GM11168 (cell line): ENCODE measurements around the gene RNF220.

Experiments used
- in situ Hi-C: fragments of 300-500 bp; cut with MboI; formaldehyde crosslinking; loops from one replicate; pipeline ENCODE4 v1.12.0; 2022; ENCODE audit warnings: low sequenced_read_pairs; ENCODE audit not compliant: unreplicated experiment

Gene RNF220

DNA sequence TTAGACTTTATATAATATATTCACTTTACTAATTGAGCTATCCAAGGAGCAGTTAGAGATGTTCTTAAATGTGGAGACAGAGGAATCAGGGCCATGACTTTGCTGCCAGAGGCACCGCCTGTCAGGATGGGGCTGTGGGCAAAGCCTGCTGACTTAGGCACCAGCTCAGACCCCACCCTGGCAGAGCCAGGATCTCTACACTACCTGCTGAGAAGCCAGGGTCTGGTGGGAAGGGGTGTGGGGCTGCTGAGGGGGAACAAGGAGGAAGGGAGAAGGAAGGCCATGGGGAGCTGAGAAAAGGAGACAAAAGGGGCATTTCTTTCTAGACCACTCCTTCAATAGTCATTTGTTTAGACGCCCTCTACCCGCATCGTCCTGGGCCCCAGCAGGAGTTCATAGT, 164.4 kb downstream of the RNF220 start:
- in situ Hi-C loops = no loop called here

GRCh38 chr1:44571712-44572571, 166.9 kb downstream of the RNF220 start:
- in situ Hi-C loops = no loop called here

GRCh38 chr1:44572572-44572879, 167.5 kb downstream of the RNF220 start:
- in situ Hi-C loops = no loop called here

DNA sequence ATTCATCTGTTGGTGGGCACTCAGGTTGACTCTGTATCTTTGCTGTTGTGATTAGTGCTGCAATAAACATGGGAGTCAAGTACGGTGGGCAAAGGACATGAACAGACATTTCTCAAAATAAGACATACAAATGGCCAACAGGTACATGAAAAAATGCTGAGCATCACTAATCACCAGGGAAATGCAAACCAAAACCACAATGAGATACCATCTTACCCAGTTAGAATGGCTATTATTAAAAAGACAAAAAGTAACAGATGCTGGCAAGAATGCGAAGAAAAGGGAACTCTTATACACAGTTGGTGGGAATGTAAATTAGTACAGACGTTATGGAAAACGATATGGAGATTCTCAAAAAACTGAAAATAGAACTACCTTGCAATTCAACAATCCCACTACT, 170.3 kb downstream of the RNF220 start:
- in situ Hi-C loops = no loop called here

GRCh38 chr1:44576456-44577150, 171.5 kb downstream of the RNF220 start:
- in situ Hi-C loops = no loop called here

GRCh38 chr1:44581205-44581604, 176.2 kb downstream of the RNF220 start:
- in situ Hi-C loops = no loop called here

GRCh38 chr1:44584167-44584566, 179.1 kb downstream of the RNF220 start:
- in situ Hi-C loops = no loop called here

GRCh38 chr1:44585315-44585920, 180.4 kb downstream of the RNF220 start:
- in situ Hi-C loops = no loop called here

DNA sequence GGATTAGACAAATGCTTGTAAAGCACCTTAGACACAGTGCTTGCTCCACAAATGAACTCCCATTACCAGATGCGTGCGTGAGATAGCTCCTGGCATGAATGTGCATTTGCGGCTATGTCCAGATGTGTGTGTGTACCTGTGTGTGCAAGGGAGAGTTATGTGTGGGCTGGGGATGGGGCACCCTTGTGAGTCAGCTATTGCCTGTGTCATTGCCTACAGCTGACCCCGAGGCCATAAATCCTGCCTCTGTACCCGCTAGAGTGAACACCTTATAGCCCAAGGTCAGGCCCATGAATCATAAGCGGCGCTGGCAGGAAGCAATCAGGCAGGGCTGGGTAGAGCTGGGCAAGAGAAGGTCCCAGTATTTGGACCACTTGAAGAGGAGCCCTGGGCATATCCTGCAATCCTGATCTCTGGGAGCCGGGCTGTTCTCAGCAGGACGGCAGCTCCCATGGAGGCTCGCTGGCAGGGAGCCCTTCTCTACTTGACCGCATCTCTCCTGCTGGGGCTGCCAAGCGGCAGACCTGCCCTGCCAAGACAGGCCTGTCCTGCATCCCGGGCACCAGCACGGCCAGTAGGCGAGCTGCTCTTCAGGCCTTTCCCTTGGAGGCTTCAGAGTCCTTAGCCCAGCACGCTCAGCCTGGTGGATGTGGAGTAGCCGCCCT, 182.9 kb downstream of the RNF220 start:
- in situ Hi-C loops = no loop called here

- in situ Hi-C loops = no loop called here
These were observed 183.6 kb downstream of the RNF220 start for GRCh38 chr1:44588551-44589210.

DNA sequence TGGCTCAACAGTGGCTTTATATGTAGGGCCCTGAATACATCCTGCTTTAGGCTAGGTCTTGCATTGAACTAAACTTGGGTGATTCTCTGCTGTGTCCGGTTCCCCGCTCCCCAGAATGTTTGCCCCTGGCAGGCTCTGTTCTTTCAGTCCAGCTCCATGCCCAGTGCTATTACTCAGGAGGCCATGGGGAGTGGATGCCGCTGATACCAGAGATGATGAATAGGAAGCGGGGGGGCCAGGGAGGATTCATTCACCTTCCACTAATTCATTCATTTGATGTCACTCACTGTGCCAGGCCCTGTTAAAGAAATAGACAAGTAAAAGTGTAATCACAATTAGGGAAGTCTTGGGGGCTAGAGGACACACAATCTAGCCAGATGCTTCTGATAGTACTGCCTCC, 185.4 kb downstream of the RNF220 start:
- in situ Hi-C loops = loop anchor here (10.0 kb wide), 1 partner anchor 216 kb away; no protein-coding TSS in a partner anchor

DNA sequence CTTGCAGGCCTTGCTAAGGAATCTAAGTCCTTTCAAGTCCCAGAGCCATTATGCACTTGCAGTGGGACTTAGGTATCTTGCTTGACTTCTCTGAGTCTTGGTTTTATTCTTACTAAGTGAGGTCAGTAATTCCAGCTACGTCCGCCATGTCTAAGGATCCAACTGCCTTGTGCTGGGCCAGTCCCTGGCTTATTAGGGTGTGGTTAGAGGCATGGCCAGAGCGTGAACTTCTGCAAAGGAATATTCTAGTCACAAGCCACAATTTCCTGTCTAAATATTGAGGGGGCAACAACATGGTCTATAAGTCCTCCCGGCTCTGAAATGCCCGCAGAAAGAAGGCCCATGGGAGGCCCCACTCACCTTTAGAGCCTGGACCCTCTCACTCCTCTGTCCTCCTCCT, 186.3 kb downstream of the RNF220 start:
- in situ Hi-C loops = loop anchor here (10.0 kb wide), 1 partner anchor 217 kb away; no protein-coding TSS in a partner anchor

DNA sequence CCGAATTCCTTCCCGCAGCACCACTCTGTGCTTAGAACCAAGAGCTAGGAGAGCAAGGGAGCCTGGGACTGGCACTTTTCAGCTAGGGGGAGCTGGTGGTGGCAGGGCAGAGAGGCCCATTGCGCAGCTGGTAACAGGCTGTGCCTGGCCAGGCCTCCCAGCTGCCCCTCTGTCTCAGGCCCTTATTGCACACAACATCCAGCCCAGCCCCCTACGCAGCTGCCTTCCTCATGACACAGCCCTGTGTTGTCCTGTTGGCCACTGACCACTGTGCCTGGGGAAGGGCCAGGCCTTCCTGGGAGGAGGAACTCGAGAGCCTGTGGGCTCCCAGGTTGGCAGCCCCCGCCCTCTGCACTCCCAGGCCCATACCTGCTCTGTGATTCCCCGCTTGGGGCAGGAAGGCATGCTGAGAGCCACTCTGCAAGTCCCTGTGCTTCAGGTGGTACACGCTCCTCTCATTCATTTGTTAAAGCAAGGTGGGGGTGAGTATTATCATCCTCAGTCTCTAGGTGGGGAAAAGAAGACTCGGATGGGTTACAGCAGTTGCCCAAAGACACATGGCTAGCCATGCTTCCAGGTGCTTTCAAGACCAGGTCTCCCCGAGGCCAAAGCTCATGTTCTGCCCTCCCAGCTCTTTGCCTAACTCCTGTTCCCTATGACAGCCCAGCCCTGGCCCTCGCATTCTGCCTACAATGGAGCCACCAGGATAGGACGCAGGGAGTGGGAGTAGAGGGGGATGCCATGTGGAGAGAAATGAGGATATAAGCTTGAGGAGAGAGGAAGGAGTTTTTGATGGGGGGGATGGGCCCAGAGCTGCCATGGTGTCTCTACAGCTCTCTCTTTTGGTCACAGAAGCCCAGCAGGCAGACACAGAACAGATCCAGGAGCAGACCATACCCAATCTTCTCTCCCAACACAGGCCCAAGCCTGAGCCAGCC, 187.4 kb downstream of the RNF220 start:
- in situ Hi-C loops = loop anchor here (10.0 kb wide), 1 partner anchor 218 kb away; no protein-coding TSS in a partner anchor

DNA sequence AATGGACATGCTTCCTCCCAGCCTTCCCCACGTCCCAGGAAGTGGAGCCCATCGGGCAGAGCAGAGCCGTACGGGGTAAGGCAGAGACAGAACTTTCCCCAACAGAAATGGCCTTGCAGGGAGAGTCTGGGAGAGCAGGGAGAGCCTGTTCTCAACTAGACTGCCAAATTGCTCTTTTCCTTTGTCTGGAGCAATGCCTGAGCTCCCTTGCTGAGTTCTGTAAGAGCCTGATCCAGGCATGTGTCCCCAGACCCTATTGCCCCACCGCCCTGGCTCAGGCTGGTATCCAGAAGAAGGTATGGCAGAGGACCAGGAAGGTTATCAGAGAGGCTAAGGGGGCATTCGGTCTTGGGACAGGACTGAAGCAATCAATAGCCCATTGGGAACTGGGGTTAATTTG, 189.3 kb downstream of the RNF220 start:
- in situ Hi-C loops = loop anchor here (10.0 kb wide), 1 partner anchor 220 kb away; no protein-coding TSS in a partner anchor

DNA sequence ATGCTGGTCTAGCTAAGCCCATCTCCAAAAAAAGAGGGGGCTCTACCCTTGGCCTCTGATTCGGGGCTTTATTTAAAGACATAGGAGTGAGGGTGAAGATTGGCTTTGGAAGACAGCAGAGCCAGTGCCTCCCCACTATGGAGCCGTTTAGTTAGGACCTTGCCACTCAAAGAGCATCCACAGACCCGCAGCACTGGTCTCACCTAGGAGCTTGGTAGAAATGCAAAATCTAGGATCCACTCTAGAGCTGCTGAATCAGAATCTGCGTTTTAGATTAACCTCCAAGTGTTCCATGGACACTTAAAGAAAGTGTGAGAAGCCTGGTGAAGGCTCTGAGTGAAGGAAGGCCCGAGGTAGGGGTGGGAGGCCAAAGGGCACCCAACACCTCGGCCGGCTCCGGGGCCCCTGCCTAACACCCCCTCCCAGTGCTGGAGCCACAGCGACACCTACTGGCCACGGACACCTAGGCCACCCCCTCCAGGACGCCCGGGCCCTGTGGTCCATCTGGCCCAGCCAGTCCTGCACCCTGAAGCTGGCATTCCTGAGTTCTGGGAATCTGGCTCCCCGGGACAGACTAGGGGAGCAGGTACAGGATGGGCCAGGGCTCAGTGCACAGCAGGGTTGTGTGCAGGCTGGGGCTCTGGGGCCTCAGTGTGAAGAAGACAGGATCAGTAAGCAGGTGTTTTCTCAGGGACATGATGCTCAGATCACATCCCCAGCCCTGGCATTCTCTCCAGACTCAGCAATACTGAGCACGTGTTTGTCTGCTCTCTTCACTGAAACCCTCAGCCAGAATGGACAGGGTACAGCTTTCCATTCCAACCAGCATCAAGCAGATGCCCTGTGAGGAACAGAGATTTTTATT, 190.0 kb downstream of the RNF220 start:
- in situ Hi-C loops = loop anchor here (10.0 kb wide), 1 partner anchor 220 kb away; no protein-coding TSS in a partner anchor

- in situ Hi-C loops = loop anchor here (10.0 kb wide), 1 partner anchor 222 kb away; no protein-coding TSS in a partner anchor
These were observed 191.5 kb downstream of the RNF220 start for GRCh38 chr1:44596511-44596910.

GRCh38 chr1:44598167-44598566, 193.1 kb downstream of the RNF220 start:
- in situ Hi-C loops = loop anchor here (10.0 kb wide), 1 partner anchor 223 kb away; no protein-coding TSS in a partner anchor
